Measurements from ENCODE around the gene MTARC2. TPM values are rescaled to one million over a fixed set of nuclear protein-coding genes. Genes with fewer than 3 reads are reported as not detected.

MTARC2 gene
- total and polyA plus RNA-seq, 2 of the 13 experiments (the other 11 are each of a cell fraction or from before 2014, with no cell fraction given): 8.5 to 10.1 TPM

DNA sequence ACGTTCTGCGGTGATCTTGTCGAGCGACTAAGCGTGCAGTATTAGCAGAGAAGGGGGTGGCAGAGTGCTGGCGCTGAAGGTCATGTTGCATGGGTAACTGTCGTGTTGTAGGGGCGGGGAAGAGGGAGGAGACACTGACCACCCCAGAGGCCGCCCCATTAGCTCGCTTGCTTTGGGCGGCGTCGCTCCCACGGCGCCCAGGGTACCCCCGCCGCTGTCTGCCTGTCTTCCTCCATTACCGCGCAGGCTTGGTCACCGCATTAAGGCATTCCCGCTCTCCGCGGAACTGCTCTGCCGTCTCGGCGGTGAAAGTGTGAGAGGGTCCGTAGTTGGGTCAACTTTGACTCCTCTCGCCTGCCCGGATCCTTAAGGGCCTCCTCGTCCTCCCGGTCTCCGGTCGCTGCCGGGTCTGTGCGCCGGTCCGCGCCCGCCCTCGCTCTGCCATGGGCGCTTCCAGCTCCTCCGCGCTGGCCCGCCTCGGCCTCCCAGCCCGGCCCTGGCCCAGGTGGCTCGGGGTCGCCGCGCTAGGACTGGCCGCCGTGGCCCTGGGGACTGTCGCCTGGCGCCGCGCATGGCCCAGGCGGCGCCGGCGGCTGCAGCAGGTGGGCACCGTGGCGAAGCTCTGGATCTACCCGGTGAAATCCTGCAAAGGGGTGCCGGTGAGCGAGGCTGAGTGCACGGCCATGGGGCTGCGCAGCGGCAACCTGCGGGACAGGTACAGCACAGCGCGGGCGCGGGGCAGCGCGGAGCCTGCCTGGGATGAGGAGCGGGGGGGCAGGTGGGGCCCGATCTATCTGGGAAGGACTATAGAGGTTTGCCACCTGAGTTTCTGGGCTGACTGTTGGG is at the start of gene MTARC2 (continued):
- TF ChIP-seq, protein P1, sequence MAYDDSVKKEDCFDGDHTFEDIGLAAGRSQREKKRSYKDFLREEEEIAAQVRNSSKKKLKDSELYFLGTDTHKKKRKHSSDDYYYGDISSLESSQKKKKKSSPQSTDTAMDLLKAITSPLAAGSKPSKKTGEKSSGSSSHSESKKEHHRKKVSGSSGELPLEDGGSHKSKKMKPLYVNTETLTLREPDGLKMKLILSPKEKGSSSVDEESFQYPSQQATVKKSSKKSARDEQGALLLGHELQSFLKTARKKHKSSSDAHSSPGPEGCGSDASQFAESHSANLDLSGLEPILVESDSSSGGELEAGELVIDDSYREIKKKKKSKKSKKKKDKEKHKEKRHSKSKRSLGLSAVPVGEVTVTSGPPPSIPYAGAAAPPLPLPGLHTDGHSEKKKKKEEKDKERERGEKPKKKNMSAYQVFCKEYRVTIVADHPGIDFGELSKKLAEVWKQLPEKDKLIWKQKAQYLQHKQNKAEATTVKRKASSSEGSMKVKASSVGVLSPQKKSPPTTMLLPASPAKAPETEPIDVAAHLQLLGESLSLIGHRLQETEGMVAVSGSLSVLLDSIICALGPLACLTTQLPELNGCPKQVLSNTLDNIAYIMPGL (CRISPR knock-in tag; IDR thresholded peaks at IDR 0.05; ENCODE audit: borderline replicate concordance in 1 of 2, low read depth in 1 of 2): peak; percentile 61 to 86; a peak in 3 of 4 replicates
- TF ChIP-seq ZNF629 (CRISPR knock-in tag; conservative IDR thresholded peaks at IDR 0.05) (no peak), KDM3A (CRISPR knock-in tag; IDR thresholded peaks at IDR 0.05; ENCODE audit: low read depth) (no peak), CBFB (CRISPR knock-in tag; IDR thresholded peaks at IDR 0.05) (0 out of 2 replicates have a peak, but pooled peaks have one; percentile 57), KLF15 (CRISPR knock-in tag; IDR thresholded peaks at IDR 0.05; ENCODE audit: borderline replicate concordance) (no peak), SAFB2 (CRISPR knock-in tag; IDR thresholded peaks at IDR 0.05; ENCODE audit: borderline replicate concordance, low read depth) (peak; percentile 57; the same call in 1 of the 2 replicates), FOXK2 (IDR thresholded peaks at IDR 0.05) (no peak), YEATS4 (CRISPR knock-in tag; IDR thresholded peaks at IDR 0.05; ENCODE audit: borderline replicate concordance) (no peak), ZSCAN12 (CRISPR knock-in tag; IDR thresholded peaks at IDR 0.05) (no peak), SETDB1 (CRISPR knock-in tag; IDR thresholded peaks at IDR 0.05; ENCODE audit: borderline replicate concordance) (no peak), NFKB2 (CRISPR knock-in tag; IDR thresholded peaks at IDR 0.05; ENCODE audit: borderline replicate concordance) (peak; percentile 74; the same call in 1 of the 2 replicates), SOX6 (IDR thresholded peaks at IDR 0.05) (no peak), SOX6 (CRISPR knock-in tag; IDR thresholded peaks at IDR 0.05) (no peak; the same call in 1 of the 2 replicates), THAP11 (CRISPR knock-in tag; IDR thresholded peaks at IDR 0.05) (peak; percentile 12; the same call in 1 of the 2 replicates), PRMT3 (CRISPR knock-in tag; IDR thresholded peaks at IDR 0.05; ENCODE audit: borderline replicate concordance, low read depth) (0 out of 2 replicates have a peak, but pooled peaks have one; percentile 38), ZNF569 (CRISPR knock-in tag; IDR thresholded peaks at IDR 0.05; ENCODE audit: borderline replicate concordance) (no peak), ZNF614 (CRISPR knock-in tag; IDR thresholded peaks at IDR 0.05; ENCODE audit: borderline replicate concordance) (peak; percentile 32; the same call in 1 of the 2 replicates), KLF11 (CRISPR knock-in tag; IDR thresholded peaks at IDR 0.05) (no peak), ZNF589 (CRISPR knock-in tag; conservative IDR thresholded peaks at IDR 0.05) (0 out of 2 replicates have a peak, but pooled peaks have one; percentile 58), TSC22D2 (CRISPR knock-in tag; IDR thresholded peaks at IDR 0.05; ENCODE audit: borderline replicate concordance) (no peak)
- TF ChIP-seq, protein P2, sequence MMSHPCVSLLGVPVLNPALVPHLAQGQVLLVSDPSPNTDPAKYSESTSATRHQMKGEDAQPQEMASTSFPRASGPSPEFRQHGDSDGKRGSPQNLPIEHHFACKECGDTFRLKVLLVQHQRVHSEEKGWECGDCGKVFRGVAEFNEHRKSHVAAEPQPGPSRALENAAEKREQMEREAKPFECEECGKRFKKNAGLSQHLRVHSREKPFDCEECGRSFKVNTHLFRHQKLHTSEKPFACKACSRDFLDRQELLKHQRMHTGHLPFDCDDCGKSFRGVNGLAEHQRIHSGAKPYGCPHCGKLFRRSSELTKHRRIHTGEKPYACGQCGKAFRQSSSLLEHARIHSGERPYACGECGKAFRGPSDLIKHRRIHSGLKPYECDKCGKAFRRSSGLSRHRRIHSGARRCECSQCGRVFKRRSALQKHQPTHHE (CRISPR knock-in tag; IDR thresholded peaks at IDR 0.05; ENCODE audit: borderline replicate concordance): no peak
- TF ChIP-seq, protein P3, sequence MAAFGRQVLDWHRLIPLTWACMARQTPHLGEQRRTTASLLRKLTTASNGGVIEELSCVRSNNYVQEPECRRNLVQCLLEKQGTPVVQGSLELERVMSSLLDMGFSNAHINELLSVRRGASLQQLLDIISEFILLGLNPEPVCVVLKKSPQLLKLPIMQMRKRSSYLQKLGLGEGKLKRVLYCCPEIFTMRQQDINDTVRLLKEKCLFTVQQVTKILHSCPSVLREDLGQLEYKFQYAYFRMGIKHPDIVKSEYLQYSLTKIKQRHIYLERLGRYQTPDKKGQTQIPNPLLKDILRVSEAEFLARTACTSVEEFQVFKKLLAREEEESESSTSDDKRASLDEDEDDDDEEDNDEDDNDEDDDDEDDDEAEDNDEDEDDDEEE (CRISPR knock-in tag; IDR thresholded peaks at IDR 0.05): no peak
- TF ChIP-seq, protein P4, sequence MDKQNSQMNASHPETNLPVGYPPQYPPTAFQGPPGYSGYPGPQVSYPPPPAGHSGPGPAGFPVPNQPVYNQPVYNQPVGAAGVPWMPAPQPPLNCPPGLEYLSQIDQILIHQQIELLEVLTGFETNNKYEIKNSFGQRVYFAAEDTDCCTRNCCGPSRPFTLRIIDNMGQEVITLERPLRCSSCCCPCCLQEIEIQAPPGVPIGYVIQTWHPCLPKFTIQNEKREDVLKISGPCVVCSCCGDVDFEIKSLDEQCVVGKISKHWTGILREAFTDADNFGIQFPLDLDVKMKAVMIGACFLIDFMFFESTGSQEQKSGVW (CRISPR knock-in tag; IDR thresholded peaks at IDR 0.05; ENCODE audit: borderline replicate concordance): no peak
- TF ChIP-seq, protein P5, sequence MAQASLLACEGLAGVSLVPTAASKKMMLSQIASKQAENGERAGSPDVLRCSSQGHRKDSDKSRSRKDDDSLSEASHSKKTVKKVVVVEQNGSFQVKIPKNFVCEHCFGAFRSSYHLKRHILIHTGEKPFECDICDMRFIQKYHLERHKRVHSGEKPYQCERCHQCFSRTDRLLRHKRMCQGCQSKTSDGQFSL (CRISPR knock-in tag; IDR thresholded peaks at IDR 0.05): peak; percentile 17; the same call in 1 of the 2 replicates

Measured in HepG2 (cell line).